AG04449 (cell line): ENCODE data around the gene EIF5A.
A peak's percentile ranks its signal among the peaks of the same experiment; 100 is the strongest.

Source experiments
- CTCF ChIA-PET: fragments of 350-600 bp; formaldehyde crosslinking; extraction: SDS; loops from one replicate; lab custom pipeline; 2021; ENCODE audit warnings: antibody characterized with exemption; lab: Yijun Ruan, JAX
- POLR2A ChIA-PET: fragments of 400-600, 350-600 bp; formaldehyde crosslinking; extraction: SDS; loops from one replicate; lab custom pipeline; 2020; ENCODE audit warnings: antibody characterized with exemption, inconsistent platforms; lab: Yijun Ruan, JAX
- DNase-seq: peaks from one replicate; pipeline ENCODE4 v3.0.0-alpha.2; 2010; ENCODE audit warnings: low read depth, low spot score
- H3K4me3 ChIP-seq: 2 replicates; pipeline ENCODE4 v1.5.1; 2011; ENCODE audit warnings: low read depth, mild to moderate bottlenecking, control low read depth, low read length
- TF ChIP-seq, protein P1 (sequence below): IDR thresholded peaks from one replicate; pipeline ENCODE4 v1.5.1; 2011; ENCODE audit warnings: mild to moderate bottlenecking, moderate library complexity, low read length, control low read depth, inconsistent platforms; ENCODE audit not compliant: insufficient read depth; ENCODE audit errors: missing control alignments

EIF5A gene

DNA sequence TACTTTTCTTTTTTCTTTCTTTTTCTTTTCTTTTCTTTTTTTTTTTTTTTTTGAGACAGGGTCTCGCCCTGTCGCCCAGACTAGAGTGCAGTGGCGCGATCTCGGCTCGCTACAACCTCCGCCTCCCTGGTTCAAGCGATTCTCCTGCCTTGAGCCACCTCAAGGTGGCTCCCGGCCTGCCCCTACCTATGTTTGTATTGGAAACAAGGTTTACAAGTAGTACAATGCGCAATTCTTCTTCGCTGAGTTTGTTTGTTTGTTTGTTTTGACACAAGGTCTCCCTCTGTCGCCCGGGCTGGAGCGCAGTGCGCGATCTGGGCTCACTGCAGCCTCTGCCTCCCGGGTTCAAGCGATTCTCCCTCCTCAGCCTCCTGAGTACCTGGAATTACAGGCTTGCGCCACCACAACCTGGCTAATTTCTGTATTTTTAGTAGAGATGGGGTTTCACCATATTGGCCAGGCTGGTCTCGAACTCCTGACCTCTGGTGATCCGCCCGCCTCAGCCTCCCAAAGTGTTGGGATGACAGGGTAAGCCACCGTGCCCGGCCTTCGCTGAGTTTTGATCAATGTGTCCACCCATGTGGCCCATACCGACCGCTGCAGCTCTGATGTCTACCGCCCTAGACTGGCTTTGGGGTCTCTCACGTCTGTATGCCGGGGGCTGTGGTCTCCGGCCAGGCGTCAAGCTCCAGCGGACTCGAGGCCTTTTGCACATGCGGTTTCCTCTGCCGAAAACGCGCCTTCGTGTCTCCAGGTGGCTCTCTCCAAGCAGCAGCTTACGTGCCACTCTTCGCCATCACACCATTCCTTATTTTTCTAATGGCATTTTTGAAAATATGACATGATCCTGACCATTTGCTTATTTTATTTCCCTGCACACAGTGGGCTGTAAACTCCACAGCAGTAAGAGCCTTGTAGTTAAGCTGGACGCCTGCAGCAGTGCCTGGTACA lies 11.9 kb upstream of the EIF5A start:
- ChIA-PET CTCF (interaction anchor here (0.8 to 11.7 kb wide), 38 partner anchors 10 to 381 kb away, joined by 3 to 255 read pairs (median 5); partner anchors contain the start of genes ACADVL, ASGR1, CTDNEP1 and DLG4), POLR2A (no interaction called here)
- TF ChIP-seq, protein P1, sequence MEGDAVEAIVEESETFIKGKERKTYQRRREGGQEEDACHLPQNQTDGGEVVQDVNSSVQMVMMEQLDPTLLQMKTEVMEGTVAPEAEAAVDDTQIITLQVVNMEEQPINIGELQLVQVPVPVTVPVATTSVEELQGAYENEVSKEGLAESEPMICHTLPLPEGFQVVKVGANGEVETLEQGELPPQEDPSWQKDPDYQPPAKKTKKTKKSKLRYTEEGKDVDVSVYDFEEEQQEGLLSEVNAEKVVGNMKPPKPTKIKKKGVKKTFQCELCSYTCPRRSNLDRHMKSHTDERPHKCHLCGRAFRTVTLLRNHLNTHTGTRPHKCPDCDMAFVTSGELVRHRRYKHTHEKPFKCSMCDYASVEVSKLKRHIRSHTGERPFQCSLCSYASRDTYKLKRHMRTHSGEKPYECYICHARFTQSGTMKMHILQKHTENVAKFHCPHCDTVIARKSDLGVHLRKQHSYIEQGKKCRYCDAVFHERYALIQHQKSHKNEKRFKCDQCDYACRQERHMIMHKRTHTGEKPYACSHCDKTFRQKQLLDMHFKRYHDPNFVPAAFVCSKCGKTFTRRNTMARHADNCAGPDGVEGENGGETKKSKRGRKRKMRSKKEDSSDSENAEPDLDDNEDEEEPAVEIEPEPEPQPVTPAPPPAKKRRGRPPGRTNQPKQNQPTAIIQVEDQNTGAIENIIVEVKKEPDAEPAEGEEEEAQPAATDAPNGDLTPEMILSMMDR = no peak
- H3K4me3 ChIP-seq = no peak overlapping the region
- no peak for DNase-seq

DNA sequence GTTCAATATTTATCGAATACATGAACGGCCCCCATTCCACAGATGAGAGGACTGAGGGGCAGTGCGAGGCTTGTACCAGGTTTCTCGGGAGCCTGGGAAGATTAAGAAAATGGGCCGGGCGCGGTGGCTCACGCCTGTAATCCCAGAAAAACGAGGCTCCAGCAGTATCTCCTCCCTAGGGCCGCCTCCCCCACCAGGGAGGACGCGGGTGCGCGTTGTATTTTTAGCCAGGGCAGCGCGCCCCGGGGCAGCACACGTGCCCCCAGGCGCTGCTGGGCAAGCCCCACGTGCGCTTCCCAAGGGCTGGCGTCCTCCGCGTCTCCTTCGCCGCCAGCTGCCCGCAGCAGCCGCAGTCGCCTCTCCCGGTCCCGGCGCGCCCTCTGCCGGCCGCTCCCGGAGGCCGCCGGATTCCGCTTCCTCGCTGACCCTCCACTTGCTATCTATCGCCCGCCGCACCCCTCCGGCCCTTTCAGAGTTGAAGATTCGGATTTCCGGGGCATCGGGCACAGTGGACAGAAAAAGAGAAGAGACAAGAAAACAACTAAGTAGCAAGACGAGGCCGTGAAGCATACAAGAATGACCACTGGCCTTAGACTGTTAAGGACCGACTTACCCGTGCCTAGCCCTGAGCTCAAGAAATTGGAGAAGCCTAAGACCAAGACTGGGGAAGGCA lies 11.1 kb upstream of the EIF5A start:
- TF ChIP-seq, protein P1 = peak; percentile 89
- ChIA-PET POLR2A (interaction anchor here (0.6 to 1.2 kb wide), 2 partner anchors 24 to 76 kb away, joined by 3 read pairs; no protein-coding TSS in a partner anchor), CTCF (interaction anchor here (0.8 to 11.7 kb wide), 49 partner anchors 9 to 382 kb away, joined by 3 to 255 read pairs (median 5); partner anchors contain the start of genes ACADVL, ACAP1, ASGR1 and CTDNEP1)
- H3K4me3 ChIP-seq = peak overlapping the region; percentile 20
- no peak for DNase-seq

DNA sequence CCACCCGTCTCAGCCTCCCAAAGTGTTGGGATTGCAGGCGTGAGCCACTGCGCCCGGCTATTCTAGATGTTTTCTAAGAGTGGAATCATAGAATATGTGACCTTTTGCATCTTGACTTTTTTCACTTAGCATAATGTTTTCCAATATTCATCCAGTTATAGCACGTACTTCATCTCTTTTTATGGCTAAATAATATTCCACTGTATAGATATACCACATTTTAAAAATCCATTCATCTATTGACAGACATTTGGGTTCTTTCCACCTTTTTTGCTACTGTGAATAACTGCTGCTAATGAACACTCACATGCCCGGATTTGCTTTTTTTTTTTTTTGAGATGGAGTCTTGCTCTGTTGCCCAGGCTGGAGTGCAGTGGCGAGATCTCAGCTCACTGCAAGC lies 3.2 kb upstream of the EIF5A start:
- H3K4me3 ChIP-seq = no peak overlapping the region
- ChIA-PET CTCF (interaction anchor here (1.0 to 11.7 kb wide), 2 partner anchors 20 to 256 kb away, joined by 3 to 255 read pairs; partner anchors contain the start of gene SLC2A4), POLR2A (no interaction called here)
- TF ChIP-seq, protein P1 = no peak
- DNase-seq = no peak

DNA sequence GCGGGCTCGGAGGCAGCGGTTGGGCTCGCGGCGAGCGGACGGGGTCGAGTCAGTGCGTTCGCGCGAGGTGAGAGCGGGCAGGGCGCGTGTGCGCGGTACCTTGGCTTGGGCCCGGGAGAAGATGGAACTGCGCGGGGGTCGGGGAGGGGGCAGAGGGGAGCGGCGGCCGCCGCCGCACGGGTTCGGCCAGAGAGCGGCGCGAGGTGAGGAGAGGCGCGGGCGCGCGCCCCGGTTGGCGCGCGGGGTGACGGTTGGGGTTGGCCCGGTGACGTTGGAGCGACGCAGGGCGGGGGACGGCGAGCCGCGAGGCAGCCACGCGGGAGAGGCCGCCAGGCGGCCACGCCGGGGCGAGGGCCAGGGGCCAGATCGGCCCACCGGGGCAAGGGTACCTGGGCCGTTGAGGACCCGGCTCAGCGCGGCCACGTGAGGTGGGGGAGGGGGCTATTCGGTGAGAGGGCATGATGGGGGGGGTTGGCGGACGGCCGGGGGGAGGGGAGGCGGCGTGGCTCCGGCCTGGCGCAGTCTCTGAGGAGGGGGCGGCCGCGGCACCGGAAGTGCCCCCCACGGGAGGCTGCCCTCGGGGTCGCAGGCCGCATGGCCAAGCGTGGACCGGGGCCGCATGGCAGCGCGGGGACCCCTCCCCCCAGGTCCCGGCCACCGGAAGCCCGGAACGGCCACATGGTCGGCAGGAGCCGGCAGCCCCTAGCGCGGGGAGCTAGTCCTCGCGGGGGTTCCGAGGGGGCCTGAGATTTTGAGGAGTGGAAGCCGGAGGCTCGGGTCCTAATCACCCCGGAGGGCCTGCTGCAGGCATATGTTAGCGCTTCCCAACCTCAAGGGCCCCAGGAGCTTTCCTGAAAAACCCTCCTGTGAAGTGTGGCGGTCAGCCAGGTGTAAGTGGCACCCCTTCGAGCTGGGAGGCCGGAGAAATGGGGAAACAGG lies 527 bp downstream of the EIF5A start:
- TF ChIP-seq, protein P1 = no peak

DNA sequence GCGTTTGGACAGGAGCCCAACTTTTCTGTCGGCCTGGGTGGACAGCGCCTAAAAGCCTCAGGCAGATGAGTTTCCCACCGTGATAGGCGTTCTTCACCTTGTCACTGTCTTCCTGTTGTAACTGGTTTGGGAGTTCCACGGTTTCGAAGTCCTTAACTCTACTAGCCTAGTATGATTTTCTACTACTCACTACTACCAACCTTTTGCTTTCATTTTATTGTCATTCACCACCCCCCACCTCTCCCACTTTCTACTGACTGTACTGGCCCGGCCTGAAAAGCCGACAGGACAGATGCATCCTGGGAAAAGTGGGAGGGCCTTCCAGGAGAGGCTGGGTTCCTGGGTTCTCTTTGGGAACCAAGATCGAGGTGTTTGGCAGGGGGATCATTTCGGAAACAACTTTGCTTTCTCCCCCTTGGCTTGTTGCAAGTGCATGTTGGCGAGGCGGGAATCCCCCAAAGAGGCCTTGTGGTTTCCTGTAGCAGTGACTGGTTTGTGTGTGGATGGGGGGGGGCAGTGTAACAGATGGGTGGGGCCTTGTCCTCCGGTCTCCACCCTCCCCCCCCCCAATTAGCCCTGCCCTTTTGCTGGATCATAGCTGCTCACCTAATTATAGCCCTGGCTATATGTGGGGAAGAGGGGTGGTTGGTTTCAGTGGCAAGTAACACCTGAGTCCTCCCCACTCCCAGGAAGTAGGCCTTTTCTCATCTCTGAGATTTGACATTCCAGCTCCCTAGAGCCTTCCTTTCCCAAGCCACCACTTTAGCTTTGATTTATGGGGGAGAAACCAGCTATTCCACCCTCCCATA lies 1.4 kb downstream of the EIF5A start:
- POLR2A ChIA-PET = interaction anchor here (1.6 kb wide), 1 partner anchor 21 kb away, joined by 4 read pairs; no protein-coding TSS in a partner anchor
- no peak for DNase-seq
- CTCF ChIA-PET = interaction anchor here (1.2 to 1.8 kb wide), 4 partner anchors 12 to 252 kb away, joined by 4 to 6 read pairs (median 4); no protein-coding TSS in a partner anchor
- TF ChIP-seq, protein P1 = no peak
- peak overlapping the region; percentile 92 for H3K4me3 ChIP-seq

More for the DNA sequence above, 527 bp downstream of the EIF5A start:
- H3K4me3 ChIP-seq = peak overlapping the region; percentile 92
- ChIA-PET POLR2A (interaction anchor here (1.6 kb wide), 1 partner anchor 22 kb away, joined by 4 read pairs; no protein-coding TSS in a partner anchor), CTCF (interaction anchor here (0.6 to 1.3 kb wide), 2 partner anchors 11 to 23 kb away, joined by 3 to 4 read pairs; no protein-coding TSS in a partner anchor)
- DNase-seq = no peak
